Fibroblast of lung (primary cell): ENCODE data around the gene OBSCN. TPM values are rescaled to one million over a fixed set of nuclear protein-coding genes. Genes with fewer than 3 reads are reported as not detected.

ENCODE experiments used
- DNase-seq, 2 donors: peaks; one replicate each; pipeline versions ENCODE4 v3.0.0 to v3.0.0-alpha.2; 2010; ENCODE audit warnings: low read depth in 2 of 2
- H2AFZ ChIP-seq: 2 replicates; pipeline ENCODE4 v1.5.1; 2012; ENCODE audit warnings: low read length, control low read depth, inconsistent platforms
- H3K27ac ChIP-seq: 2 replicates; pipeline ENCODE4 v1.5.1; 2011; ENCODE audit warnings: low read length, control low read depth; ENCODE audit not compliant: insufficient read depth
- H3K27me3 ChIP-seq: 2 replicates; pipeline ENCODE4 v1.5.1; 2011; ENCODE audit warnings: mild to moderate bottlenecking, low read length; ENCODE audit not compliant: control insufficient read depth, insufficient read depth
- H3K36me3 ChIP-seq: 2 replicates; pipeline ENCODE4 v1.5.1; 2011; ENCODE audit warnings: low read length; ENCODE audit not compliant: control insufficient read depth, insufficient read depth
- H3K4me1 ChIP-seq: 2 replicates; pipeline ENCODE4 v1.5.1; 2011; ENCODE audit warnings: low read length; ENCODE audit not compliant: control insufficient read depth, insufficient read depth; ENCODE audit errors: extremely low read depth
- H3K4me2 ChIP-seq: 2 replicates; pipeline ENCODE4 v1.5.1; 2011; ENCODE audit warnings: low read length, control low read depth; ENCODE audit not compliant: insufficient read depth; ENCODE audit errors: extremely low read depth
- H3K4me3 ChIP-seq, 4 experiments: fragments of 200-600 bp in 1 of 4; sonication (generic) in 1 of 4; replicated peaks in 1 of 4; 2 replicates each; pipeline ENCODE4 v1.5.1; 2011 to 2016; ENCODE audit warnings: low read length in 4 of 4, low read depth in 3 of 4, mild to moderate bottlenecking in 3 of 4, control low read depth in 2 of 4, inconsistent platforms in 1 of 4, mixed read lengths in 1 of 4; ENCODE audit not compliant: insufficient read depth in 1 of 4; ENCODE audit errors: control extremely low read depth in 1 of 4
- H3K79me2 ChIP-seq: 2 replicates; pipeline ENCODE4 v1.5.1; 2012; ENCODE audit warnings: mild to moderate bottlenecking, low read length, inconsistent platforms; ENCODE audit not compliant: control insufficient read depth, insufficient read depth
- H3K9ac ChIP-seq: 2 replicates; pipeline ENCODE4 v1.5.1; 2011; ENCODE audit warnings: mild to moderate bottlenecking, low read length, control low read depth; ENCODE audit not compliant: insufficient read depth
- H3K9me3 ChIP-seq: 2 replicates; pipeline ENCODE4 v1.5.1; 2012; ENCODE audit warnings: low read depth, low read length; ENCODE audit not compliant: control insufficient read depth, insufficient read depth
- H4K20me1 ChIP-seq: 2 replicates; pipeline ENCODE4 v1.5.1; 2011; ENCODE audit warnings: low read length; ENCODE audit not compliant: control insufficient read depth, insufficient read depth; ENCODE audit errors: extremely low read depth
- EZH2 ChIP-seq: IDR thresholded peaks from 2 replicates; pipeline ENCODE4 v1.5.1; 2012; ENCODE audit warnings: low read length, control low read depth, mild to moderate bottlenecking; ENCODE audit errors: missing control alignments
- polyA plus RNA-seq, 2 donors: library from polyadenylated mRNA; depleted of rRNA in 1 of 2; stranded (reverse) in 1 of 2; unstranded in 1 of 2; fragments of >200 nt; gene quantifications; 2 replicates each; pipeline ENCODE4 v1.2.1, GENCODE V29; 2011 to 2012; ENCODE audit warnings: missing spikeins in 1 of 2
- total RNA-seq: library from RNA; depleted of rRNA; stranded (reverse); fragments of >200 nt; gene quantifications from 2 replicates; pipeline ENCODE4 v1.2.1, GENCODE V29; 2014
- TF ChIP-seq, protein P1 (sequence below), 2 donors: IDR thresholded peaks in 1 of 2; conservative IDR thresholded peaks in 1 of 2; 1 replicate in 1 of 2; 2 replicates in 1 of 2; pipeline ENCODE4 v1.5.1; 2011 to 2012; ENCODE audit warnings: low read length in 2 of 2, control low read depth in 1 of 2, inconsistent platforms in 1 of 2, low read depth in 1 of 2, mild to moderate bottlenecking in 1 of 2

Gene OBSCN
- total and polyA plus RNA-seq, 2 donors (not counting 1 experiment from before 2014, with no cell fraction given) = 0.87 to 16.8 TPM

DNA sequence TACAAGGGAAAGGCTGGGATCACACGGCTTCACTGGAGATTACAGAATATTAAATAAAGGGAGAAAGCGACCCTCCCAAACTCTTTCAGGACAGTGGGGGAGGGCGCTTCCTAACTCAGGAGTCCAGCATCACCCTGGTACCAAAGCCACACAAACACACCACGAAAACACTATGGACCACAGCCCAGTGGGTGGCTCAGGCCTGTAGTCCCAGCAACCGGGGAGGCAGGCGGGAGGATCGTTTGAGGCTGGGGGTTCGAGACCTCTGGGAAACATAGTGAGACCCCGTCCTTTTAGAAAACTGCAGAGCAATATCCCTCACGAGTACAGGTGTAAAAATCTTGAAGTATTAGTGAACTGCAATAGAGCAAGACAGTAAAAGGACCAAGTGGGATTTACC lies 182.8 kb downstream of the OBSCN start:
- no peak overlapping the region for H3K4me3 ChIP-seq
- DNase-seq = no peak
- H3K79me2 ChIP-seq = no peaks in the 10 kb centered on the region
- peaks cover 10% of the 10 kb centered on the region for H3K4me1 ChIP-seq
- H3K27ac ChIP-seq = no peak overlapping the region
- no peaks in the 10 kb centered on the region for H3K27me3 ChIP-seq
- H2AFZ ChIP-seq = no peak overlapping the region
- no peak overlapping the region for H3K9ac ChIP-seq
- TF ChIP-seq, protein P1, sequence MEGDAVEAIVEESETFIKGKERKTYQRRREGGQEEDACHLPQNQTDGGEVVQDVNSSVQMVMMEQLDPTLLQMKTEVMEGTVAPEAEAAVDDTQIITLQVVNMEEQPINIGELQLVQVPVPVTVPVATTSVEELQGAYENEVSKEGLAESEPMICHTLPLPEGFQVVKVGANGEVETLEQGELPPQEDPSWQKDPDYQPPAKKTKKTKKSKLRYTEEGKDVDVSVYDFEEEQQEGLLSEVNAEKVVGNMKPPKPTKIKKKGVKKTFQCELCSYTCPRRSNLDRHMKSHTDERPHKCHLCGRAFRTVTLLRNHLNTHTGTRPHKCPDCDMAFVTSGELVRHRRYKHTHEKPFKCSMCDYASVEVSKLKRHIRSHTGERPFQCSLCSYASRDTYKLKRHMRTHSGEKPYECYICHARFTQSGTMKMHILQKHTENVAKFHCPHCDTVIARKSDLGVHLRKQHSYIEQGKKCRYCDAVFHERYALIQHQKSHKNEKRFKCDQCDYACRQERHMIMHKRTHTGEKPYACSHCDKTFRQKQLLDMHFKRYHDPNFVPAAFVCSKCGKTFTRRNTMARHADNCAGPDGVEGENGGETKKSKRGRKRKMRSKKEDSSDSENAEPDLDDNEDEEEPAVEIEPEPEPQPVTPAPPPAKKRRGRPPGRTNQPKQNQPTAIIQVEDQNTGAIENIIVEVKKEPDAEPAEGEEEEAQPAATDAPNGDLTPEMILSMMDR (conservative IDR thresholded peaks at IDR 0.05 in 1 of 2, IDR thresholded peaks at IDR 0.05 in 1 of 2; ENCODE audit: low read depth in 1 of 2, low read length in 2 of 2) = no peak
- TF ChIP-seq EZH2 = no peak
- peaks cover 3% of the 10 kb centered on the region for H3K36me3 ChIP-seq
- H3K9me3 ChIP-seq = no peaks in the 10 kb centered on the region
- no peak overlapping the region for H3K4me2 ChIP-seq
- no peaks in the 10 kb centered on the region for H4K20me1 ChIP-seq

DNA sequence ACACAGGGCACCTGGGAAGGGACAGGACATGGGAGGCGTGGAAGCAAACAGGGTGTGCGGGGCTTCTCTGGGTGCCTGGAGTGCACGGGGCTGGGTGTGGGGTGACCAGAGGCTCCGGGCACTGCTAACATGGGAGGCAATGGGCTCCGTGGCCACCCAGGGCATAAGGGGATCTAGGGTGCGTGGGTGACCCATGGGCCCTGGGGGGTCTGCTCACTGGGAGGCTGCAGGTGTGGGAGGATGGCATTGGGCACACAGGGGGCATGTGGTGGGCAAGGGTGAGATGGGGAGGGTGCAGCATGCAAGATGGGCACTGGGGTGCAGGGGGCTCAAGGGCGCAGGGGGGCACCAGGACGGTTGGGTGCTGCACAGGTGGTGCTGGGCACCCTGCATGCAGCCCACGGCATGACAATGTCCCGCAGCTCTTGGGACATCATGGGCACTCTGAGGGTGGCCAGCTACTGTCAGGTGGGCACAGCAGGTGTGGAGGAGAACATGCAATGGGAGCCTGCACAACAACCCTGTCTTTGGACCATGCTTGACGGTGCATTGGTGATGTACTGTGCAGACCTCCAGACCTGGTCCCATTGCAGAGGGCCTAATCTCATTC lies 183.7 kb downstream of the OBSCN start:
- Histone ChIP-seq H3K4me1 (peaks cover 10% of the 10 kb centered on the region), H2AFZ (no peak overlapping the region), H3K79me2 (no peaks in the 10 kb centered on the region), H3K27ac (no peak overlapping the region), H3K4me2 (no peak overlapping the region), H3K4me3 (no peak overlapping the region), H3K36me3 (peaks cover 6% of the 10 kb centered on the region), H3K9ac (no peak overlapping the region), H3K9me3 (no peaks in the 10 kb centered on the region), H4K20me1 (no peaks in the 10 kb centered on the region), H3K27me3 (no peaks in the 10 kb centered on the region)
- TF ChIP-seq EZH2 = no peak
- TF ChIP-seq, protein P1 (conservative IDR thresholded peaks at IDR 0.05 in 1 of 2, IDR thresholded peaks at IDR 0.05 in 1 of 2; ENCODE audit: low read depth in 1 of 2, low read length in 2 of 2) = no peak
- no peak for DNase-seq

DNA sequence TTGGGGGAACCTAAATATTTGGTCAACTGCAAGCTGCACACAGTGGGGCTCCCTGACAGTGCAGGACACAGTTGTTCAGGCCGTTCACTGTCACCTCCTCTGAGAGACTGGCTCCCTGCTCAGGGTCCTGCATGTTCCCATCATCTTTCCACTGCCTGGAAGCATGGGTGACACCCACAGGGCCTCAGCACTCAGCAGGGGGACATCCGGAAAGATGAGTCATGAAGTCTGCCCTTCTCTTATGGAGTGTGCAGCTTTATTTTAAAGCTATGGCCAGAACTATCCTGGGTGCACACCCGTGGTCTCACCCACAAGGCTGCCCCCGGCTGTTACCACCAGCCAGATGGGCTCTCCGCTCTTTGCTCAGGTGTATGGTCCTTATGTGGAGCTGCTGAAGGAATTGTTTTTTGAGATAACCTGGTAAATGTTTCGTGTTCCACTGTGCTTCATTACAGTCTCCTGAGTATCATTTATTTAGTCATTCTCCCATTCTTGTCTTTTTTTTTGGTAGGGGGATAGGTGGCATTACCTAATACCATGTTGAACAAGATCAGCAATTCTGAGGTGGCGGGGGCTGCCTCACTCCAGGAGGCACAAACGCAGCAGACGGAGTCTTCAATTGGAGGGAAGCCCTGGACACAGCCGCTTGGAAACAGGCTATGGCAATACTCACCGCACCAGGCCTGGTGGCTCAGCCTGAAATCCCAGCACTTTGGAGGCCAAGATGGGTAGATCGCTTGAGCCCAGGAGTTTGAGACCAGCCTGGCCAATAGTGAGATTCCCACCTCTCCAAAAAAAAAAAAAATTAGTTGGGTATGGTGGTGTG lies 184.5 kb downstream of the OBSCN start:
- peaks cover 10% of the 10 kb centered on the region for H3K4me1 ChIP-seq
- peaks cover 10% of the 10 kb centered on the region for H3K36me3 ChIP-seq
- H3K79me2 ChIP-seq = no peaks in the 10 kb centered on the region
- no peak overlapping the region for H3K9ac ChIP-seq
- no peaks in the 10 kb centered on the region for H4K20me1 ChIP-seq
- no peak overlapping the region for H3K4me3 ChIP-seq
- H3K4me2 ChIP-seq = no peak overlapping the region
- peak in 1 of 2 donors; percentile 32 for DNase-seq
- no peak for TF ChIP-seq EZH2
- TF ChIP-seq, protein P1 (conservative IDR thresholded peaks at IDR 0.05 in 1 of 2, IDR thresholded peaks at IDR 0.05 in 1 of 2; ENCODE audit: low read depth in 1 of 2, low read length in 2 of 2) = no peak
- no peak overlapping the region for H3K27ac ChIP-seq
- H3K27me3 ChIP-seq = no peaks in the 10 kb centered on the region
- H3K9me3 ChIP-seq = no peaks in the 10 kb centered on the region
- H2AFZ ChIP-seq = no peak overlapping the region
